ENCODE data around the gene ALK.

GRCh38 chr2:29520001-29520400, 401.4 kb downstream of the ALK start:
- TF ChIP-seq POLR2A (IDR thresholded peaks at IDR 0.05) (no peak), CTCF (IDR thresholded peaks at IDR 0.05) (no peak)
